Measurements from ENCODE around the gene PRCP.

Gene PRCP

DNA sequence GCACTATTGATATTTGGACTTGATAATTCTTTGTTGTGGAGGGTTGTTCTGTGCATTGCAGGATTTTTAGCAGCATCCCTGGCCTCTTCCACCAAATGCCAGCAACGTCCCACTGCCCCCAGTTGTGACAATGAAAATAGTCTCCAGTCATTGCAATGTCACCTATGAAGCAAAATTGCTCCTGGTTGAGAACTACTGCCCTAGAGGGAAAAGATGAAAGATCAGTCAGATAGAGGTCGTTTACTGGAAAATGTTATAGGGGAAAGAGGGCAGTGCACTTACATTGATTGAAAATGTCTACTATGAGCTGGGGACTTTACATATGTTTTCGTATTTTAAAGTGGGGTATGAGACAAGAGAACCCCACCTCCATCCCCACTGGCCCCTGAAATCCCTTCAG lies 89.5 kb downstream of the PRCP start:
- Histone ChIP-seq H3K27me3 (peaks cover 5% of the 10 kb centered on the region), H3K27ac (no peak overlapping the region), H3K4me1 (ENCODE audit: control insufficient read depth in 1 of 2, insufficient read depth in 1 of 2, low read depth in 1 of 2, low read length in 1 of 2) (no peaks in the 10 kb centered on the region), H3K4me3 (ENCODE audit: low read depth in 1 of 2, low read length in 1 of 2) (no peak overlapping the region), H3K36me3 (no peaks in the 10 kb centered on the region), H3K9me3 (no peaks in the 10 kb centered on the region)
- TF ChIP-seq, protein P1, sequence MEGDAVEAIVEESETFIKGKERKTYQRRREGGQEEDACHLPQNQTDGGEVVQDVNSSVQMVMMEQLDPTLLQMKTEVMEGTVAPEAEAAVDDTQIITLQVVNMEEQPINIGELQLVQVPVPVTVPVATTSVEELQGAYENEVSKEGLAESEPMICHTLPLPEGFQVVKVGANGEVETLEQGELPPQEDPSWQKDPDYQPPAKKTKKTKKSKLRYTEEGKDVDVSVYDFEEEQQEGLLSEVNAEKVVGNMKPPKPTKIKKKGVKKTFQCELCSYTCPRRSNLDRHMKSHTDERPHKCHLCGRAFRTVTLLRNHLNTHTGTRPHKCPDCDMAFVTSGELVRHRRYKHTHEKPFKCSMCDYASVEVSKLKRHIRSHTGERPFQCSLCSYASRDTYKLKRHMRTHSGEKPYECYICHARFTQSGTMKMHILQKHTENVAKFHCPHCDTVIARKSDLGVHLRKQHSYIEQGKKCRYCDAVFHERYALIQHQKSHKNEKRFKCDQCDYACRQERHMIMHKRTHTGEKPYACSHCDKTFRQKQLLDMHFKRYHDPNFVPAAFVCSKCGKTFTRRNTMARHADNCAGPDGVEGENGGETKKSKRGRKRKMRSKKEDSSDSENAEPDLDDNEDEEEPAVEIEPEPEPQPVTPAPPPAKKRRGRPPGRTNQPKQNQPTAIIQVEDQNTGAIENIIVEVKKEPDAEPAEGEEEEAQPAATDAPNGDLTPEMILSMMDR (IDR thresholded peaks at IDR 0.05), result no peak

DNA sequence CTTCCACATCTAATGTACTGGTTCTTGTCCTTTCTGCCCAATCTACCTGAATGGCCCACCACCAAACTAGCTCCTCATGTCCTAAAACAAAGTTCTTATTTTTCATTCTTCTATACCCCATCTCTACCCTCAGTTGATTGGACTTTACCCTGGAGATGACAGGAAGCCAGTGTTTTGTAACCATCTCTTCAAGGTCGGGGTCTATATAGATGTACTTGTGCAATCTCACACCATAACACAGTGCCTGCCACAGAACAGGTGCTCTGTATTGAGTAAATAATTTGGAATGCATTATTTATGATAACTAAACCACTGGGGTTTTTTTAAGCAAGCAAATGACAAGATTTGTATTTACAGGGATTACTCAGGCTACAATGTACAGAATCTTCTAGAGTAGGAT lies 89.9 kb downstream of the PRCP start:
- Histone ChIP-seq H3K36me3 (no peaks in the 10 kb centered on the region), H3K4me3 (ENCODE audit: low read depth in 1 of 2, low read length in 1 of 2) (no peak overlapping the region), H3K4me1 (ENCODE audit: control insufficient read depth in 1 of 2, insufficient read depth in 1 of 2, low read depth in 1 of 2, low read length in 1 of 2) (no peaks in the 10 kb centered on the region), H3K27me3 (peaks cover 5% of the 10 kb centered on the region), H3K9me3 (no peaks in the 10 kb centered on the region), H3K27ac (no peak overlapping the region)
- TF ChIP-seq, protein P1 (IDR thresholded peaks at IDR 0.05), result no peak

DNA sequence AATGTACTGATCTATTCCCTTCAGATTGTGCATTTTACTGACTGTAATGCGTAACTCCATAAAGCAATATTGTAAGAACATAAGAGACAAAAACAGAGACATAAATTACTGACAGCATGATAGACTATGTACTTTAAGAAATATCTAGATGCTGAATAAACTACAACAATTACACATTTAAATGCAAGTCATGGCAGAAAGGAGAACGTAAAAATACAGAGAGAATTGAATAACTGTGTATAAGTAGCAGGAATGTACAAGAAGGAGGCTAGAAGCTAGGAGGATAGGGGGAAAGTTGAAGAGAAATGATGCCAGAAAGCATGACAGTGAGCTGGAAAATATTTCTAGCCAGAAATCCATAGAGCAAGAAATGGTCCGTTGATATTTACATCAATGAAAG lies 92.6 kb downstream of the PRCP start:
- Histone ChIP-seq H3K4me3 (ENCODE audit: low read depth in 1 of 2, low read length in 1 of 2) (no peak overlapping the region), H3K27ac (no peak overlapping the region), H3K4me1 (ENCODE audit: control insufficient read depth in 1 of 2, insufficient read depth in 1 of 2, low read depth in 1 of 2, low read length in 1 of 2) (no peaks in the 10 kb centered on the region), H3K27me3 (peaks cover 5% of the 10 kb centered on the region), H3K36me3 (no peaks in the 10 kb centered on the region), H3K9me3 (no peaks in the 10 kb centered on the region)
- TF ChIP-seq, protein P1 (IDR thresholded peaks at IDR 0.05), result no peak

DNA sequence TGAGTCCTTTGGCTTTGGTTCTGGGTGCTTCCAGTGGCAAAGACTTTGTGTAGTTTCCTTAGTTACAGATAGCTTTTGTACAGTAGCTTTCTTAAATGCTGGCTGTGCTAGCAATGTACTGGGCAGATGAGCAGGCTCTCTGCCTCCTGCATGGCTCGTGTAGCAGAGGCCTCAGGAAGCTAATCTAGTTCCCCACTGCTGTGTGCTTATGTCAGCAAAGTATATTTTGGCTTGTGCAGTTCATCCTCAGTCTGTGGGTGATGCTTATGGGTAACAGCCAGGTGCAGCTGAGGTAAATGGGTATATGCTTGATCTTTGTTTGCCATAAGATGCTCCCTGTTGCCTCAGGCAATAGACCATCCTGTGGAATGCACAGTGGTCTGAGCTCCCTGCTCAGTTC lies 97.5 kb downstream of the PRCP start:
- H3K4me1 ChIP-seq (ENCODE audit: control insufficient read depth in 1 of 2, insufficient read depth in 1 of 2, low read depth in 1 of 2, low read length in 1 of 2), result no peaks in the 10 kb centered on the region

DNA sequence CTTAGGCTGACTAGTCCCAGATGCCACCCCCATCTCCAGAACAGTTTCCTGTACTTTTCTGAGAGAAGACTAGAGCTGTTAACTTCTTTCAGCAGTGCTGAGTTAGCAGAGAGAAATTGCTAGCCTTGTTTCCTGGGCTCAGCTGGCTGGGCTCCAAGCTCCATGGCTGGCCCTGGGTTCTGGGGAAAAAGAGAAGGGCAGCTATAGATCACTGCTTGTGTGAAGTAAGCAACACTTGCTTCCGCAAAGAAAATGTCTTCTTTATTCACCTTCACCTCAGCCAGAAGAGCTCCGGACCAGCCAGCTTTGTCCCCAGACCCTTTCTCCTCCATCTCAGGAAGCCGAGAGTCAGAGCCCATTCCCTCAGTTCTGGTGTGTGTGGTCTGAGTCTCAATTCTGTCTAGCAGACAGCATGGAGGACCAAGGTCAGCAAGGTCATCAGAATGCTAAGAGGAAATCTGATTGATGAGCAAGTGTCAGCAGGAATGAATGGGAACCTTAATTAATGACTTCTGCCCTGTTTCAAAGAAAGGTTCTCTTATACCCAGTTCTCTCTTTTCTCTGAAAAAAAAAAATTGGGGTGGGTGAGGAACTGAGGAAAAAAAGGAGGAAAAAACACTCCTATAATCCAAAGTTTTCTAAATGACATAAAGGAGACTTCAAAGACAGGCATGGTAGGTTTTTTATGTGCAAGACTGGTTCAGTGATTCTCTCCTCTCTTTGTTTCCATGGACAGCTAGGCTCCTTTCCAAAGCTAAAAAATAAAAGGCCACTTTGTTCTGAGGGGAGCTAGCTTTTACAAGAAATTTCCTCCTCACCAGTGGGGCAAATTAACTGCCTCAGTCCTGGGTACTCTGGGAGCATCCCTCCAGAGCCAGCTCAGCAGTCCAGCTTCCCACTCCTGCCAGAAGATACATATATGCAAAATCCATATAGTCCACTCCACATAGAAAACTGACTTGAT lies 103.0 kb downstream of the PRCP start:
- no peaks in the 10 kb centered on the region for H3K27me3 ChIP-seq
- H3K27ac ChIP-seq, result no peak overlapping the region
- H3K9me3 ChIP-seq, result no peaks in the 10 kb centered on the region
- no peaks in the 10 kb centered on the region for H3K4me1 ChIP-seq (ENCODE audit: control insufficient read depth in 1 of 2, insufficient read depth in 1 of 2, low read depth in 1 of 2, low read length in 1 of 2)
- TF ChIP-seq, protein P1 (IDR thresholded peaks at IDR 0.05), result no peak
- no peak overlapping the region for H3K4me3 ChIP-seq (ENCODE audit: low read depth in 1 of 2, low read length in 1 of 2)
- H3K36me3 ChIP-seq, result no peaks in the 10 kb centered on the region

More for the DNA sequence above, 97.5 kb downstream of the PRCP start:
- Histone ChIP-seq H3K27me3 (no peaks in the 10 kb centered on the region), H3K36me3 (no peaks in the 10 kb centered on the region), H3K27ac (no peak overlapping the region), H3K9me3 (no peaks in the 10 kb centered on the region), H3K4me3 (ENCODE audit: low read depth in 1 of 2, low read length in 1 of 2) (no peak overlapping the region)
- TF ChIP-seq, protein P1 (IDR thresholded peaks at IDR 0.05), result no peak

Measured in neutrophil (primary cell).